SK-N-SH (cell line): Measurements from ENCODE around the gene MAD1L1. TPM values are rescaled to one million over a fixed set of nuclear protein-coding genes. Genes with fewer than 3 reads are reported as not detected.

Experiments
- CTCF ChIA-PET: fragments of 300-600, 350-600 bp; formaldehyde crosslinking; extraction: SDS; loops from one replicate; lab custom pipeline; 2021; lab: Yijun Ruan, JAX
- POLR2A ChIA-PET: fragments of 350-600 bp; sonication (Branson Sonifier 250); formaldehyde crosslinking; extraction: SDS; loops from one replicate; lab custom pipeline; 2020; ENCODE audit warnings: antibody characterized with exemption, inconsistent platforms; lab: Yijun Ruan, JAX
- DNase-seq: peaks from one replicate; pipeline ENCODE4 v3.0.0; 2012
- H2AFZ ChIP-seq: fragments of 200-600 bp; sonication (generic); 2 replicates; pipeline ENCODE4 v1.8.1; 2016; ENCODE audit warnings: antibody characterized with exemption, mild to moderate bottlenecking, low read depth
- H3F3A ChIP-seq: fragments of 200-600 bp; sonication (generic); replicated peaks from 2 replicates; pipeline ENCODE3; 2016; ENCODE audit warnings: antibody characterized with exemption, mild to moderate bottlenecking; ENCODE audit not compliant: insufficient read depth
- H3K27ac ChIP-seq, 2 experiments: fragments of 200-500 bp in 1 of 2; fragments of 200-600 bp in 1 of 2; sonication (Bioruptor generic) in 1 of 2; sonication (generic), shearing (Covaris generic) in 1 of 2; 2 replicates each; pipeline versions ENCODE4 v1.5.1 to v1.6.1; 2014 to 2016; ENCODE audit warnings: low read depth in 2 of 2, inconsistent platforms in 1 of 2, low read length in 1 of 2, mild to moderate bottlenecking in 1 of 2, mixed read lengths in 1 of 2
- H3K27me3 ChIP-seq: fragments of 200-600 bp; sonication (generic), shearing (Covaris generic); 2 replicates; pipeline ENCODE4 v1.6.1; 2016; ENCODE audit warnings: mixed run types; ENCODE audit not compliant: insufficient read depth
- H3K36me3 ChIP-seq, 2 experiments: fragments of 200-500 bp in 1 of 2; fragments of 200-600 bp in 1 of 2; sonication (Bioruptor generic) in 1 of 2; sonication (generic) in 1 of 2; replicated peaks in 1 of 2; 2 replicates each; pipeline versions ENCODE3 to v1.5.1; 2014 to 2016; ENCODE audit warnings: low read length in 1 of 2, mild to moderate bottlenecking in 1 of 2; ENCODE audit not compliant: insufficient read depth in 2 of 2, control insufficient read depth in 1 of 2
- H3K4me1 ChIP-seq, 2 experiments: fragments of 200-500 bp in 1 of 2; fragments of 200-600 bp in 1 of 2; sonication (Bioruptor generic) in 1 of 2; sonication (generic), shearing (Covaris generic) in 1 of 2; 2 replicates each; pipeline versions ENCODE4 v1.5.1 to v1.6.1; 2014 to 2016; ENCODE audit warnings: low read depth in 1 of 2, low read length in 1 of 2, mixed run types in 1 of 2; ENCODE audit not compliant: insufficient read depth in 2 of 2, control insufficient read depth in 1 of 2
- H3K4me2 ChIP-seq: fragments of 200-600 bp; sonication (generic), shearing (Covaris generic); 2 replicates; pipeline ENCODE4 v1.6.1; 2017; ENCODE audit warnings: mixed run types
- H3K4me3 ChIP-seq, 2 experiments: fragments of 200-500 bp in 1 of 2; fragments of 200-600 bp in 1 of 2; sonication (Bioruptor generic) in 1 of 2; sonication (generic), shearing (Covaris generic) in 1 of 2; 2 replicates each; pipeline versions ENCODE4 v1.5.1 to v1.8.1; 2014 to 2016; ENCODE audit warnings: low read depth in 2 of 2, inconsistent platforms in 1 of 2, low read length in 1 of 2, mild to moderate bottlenecking in 1 of 2, mixed read lengths in 1 of 2, moderate library complexity in 1 of 2
- H3K79me2 ChIP-seq: fragments of 200-600 bp; sonication (generic); 2 replicates; pipeline ENCODE4 v1.8.1; 2017; ENCODE audit warnings: mild to moderate bottlenecking; ENCODE audit not compliant: insufficient read depth
- H3K9ac ChIP-seq: fragments of 200-600 bp; sonication (generic); 2 replicates; pipeline ENCODE4 v1.6.1; 2017; ENCODE audit warnings: mixed run types
- H3K9me2 ChIP-seq: fragments of 200-600 bp; sonication (generic); 2 replicates; pipeline ENCODE4 v1.6.1; 2017; ENCODE audit warnings: mixed run types
- H3K9me3 ChIP-seq: fragments of 200-600 bp; sonication (generic); 2 replicates; pipeline ENCODE4 v1.6.1; 2017; ENCODE audit warnings: mixed run types, mild to moderate bottlenecking, moderate library complexity
- H4K20me1 ChIP-seq: fragments of 200-600 bp; sonication (generic); 2 replicates; pipeline ENCODE4 v1.6.1; 2017; ENCODE audit warnings: mild to moderate bottlenecking, mixed run types; ENCODE audit not compliant: insufficient read depth
- CHD2 ChIP-seq: fragments of 150-350 bp; IDR thresholded peaks from 2 replicates; pipeline ENCODE4 v1.6.1; 2018; ENCODE audit warnings: low read length; ENCODE audit not compliant: partially characterized antibody
- ELF1 ChIP-seq: IDR thresholded peaks from 2 replicates; pipeline ENCODE4 v1.4.0; 2012
- EP300 ChIP-seq, 2 experiments: IDR thresholded peaks; 2 replicates each; pipeline versions ENCODE4 v1.4.0 to v1.6.1; 2012; ENCODE audit warnings: borderline replicate concordance in 1 of 2, low read depth in 1 of 2, low read length in 1 of 2
- FOSL2 ChIP-seq: IDR thresholded peaks from 2 replicates; pipeline ENCODE4 v1.4.0; 2012; ENCODE audit warnings: low read depth, mild to moderate bottlenecking, moderate library complexity, borderline replicate concordance
- GABPA ChIP-seq: IDR thresholded peaks from 2 replicates; pipeline ENCODE4 v1.4.0; 2012; ENCODE audit warnings: low read depth, mild to moderate bottlenecking
- MXI1 ChIP-seq: IDR thresholded peaks from 2 replicates; pipeline ENCODE4 v1.6.1; 2012; ENCODE audit warnings: mild to moderate bottlenecking, low read depth, low read length, improper control_type of control experiment
- NFIC ChIP-seq: IDR thresholded peaks from 2 replicates; pipeline ENCODE4 v1.4.0; 2012; ENCODE audit warnings: borderline replicate concordance
- RAD21 ChIP-seq: IDR thresholded peaks from 2 replicates; pipeline ENCODE4 v1.6.1; 2012; ENCODE audit warnings: mild to moderate bottlenecking, low read length
- RFX5 ChIP-seq: IDR thresholded peaks from 2 replicates; pipeline ENCODE4 v1.6.1; 2012; ENCODE audit warnings: mild to moderate bottlenecking, improper control_type of control experiment, low read length
- SIN3A ChIP-seq: IDR thresholded peaks from 2 replicates; pipeline ENCODE4 v1.6.1; 2012; ENCODE audit warnings: low read depth, mild to moderate bottlenecking, low read length, moderate library complexity, borderline replicate concordance
- TAF1 ChIP-seq: IDR thresholded peaks from 2 replicates; pipeline ENCODE4 v1.6.1; 2012; ENCODE audit warnings: low read depth, mild to moderate bottlenecking, low read length, moderate library complexity, borderline replicate concordance
- TCF12 ChIP-seq: IDR thresholded peaks from 2 replicates; pipeline ENCODE4 v1.4.0; 2012
- TEAD4 ChIP-seq: IDR thresholded peaks from 2 replicates; pipeline ENCODE4 v1.4.0; 2012; ENCODE audit warnings: mild to moderate bottlenecking, borderline replicate concordance; ENCODE audit not compliant: insufficient read depth
- YY1 ChIP-seq: IDR thresholded peaks from 2 replicates; pipeline ENCODE4 v1.4.0; 2012; ENCODE audit warnings: low read depth, mild to moderate bottlenecking
- WGBS: methylation state at CpG from one replicate; pipeline ENCODE4 v1.1.6; 2017; ENCODE audit warnings: low lambda C conversion rate; 5-methylcytosine and 5-hydroxymethylcytosine counted together
- polyA plus RNA-seq, 3 experiments: library from polyadenylated mRNA; depleted of rRNA; stranded (reverse); fragments of >200 nt; gene quantifications; 2 replicates each; pipeline ENCODE4 v1.2.3, GENCODE V29; 2012
- TF ChIP-seq, protein P1 (sequence below): IDR thresholded peaks from 2 replicates; pipeline ENCODE4 v1.4.0; 2012; ENCODE audit warnings: low read depth
- TF ChIP-seq, protein P2 (sequence below): IDR thresholded peaks from 2 replicates; pipeline ENCODE4 v1.6.1; 2012; ENCODE audit warnings: mild to moderate bottlenecking, low read depth, low read length, moderate library complexity
- TF ChIP-seq, protein P3 (sequence below): fragments of 150-350 bp; IDR thresholded peaks from 2 replicates; pipeline ENCODE4 v1.6.1; 2016; ENCODE audit warnings: mild to moderate bottlenecking, low read depth, low read length
- TF ChIP-seq, protein P4 (sequence below): IDR thresholded peaks from 2 replicates; pipeline ENCODE4; 2012
- TF ChIP-seq, protein P5 (sequence below): fragments of 200-600 bp; sonication (generic); IDR thresholded peaks from 2 replicates; pipeline ENCODE4 v1.6.1; 2017; ENCODE audit warnings: antibody characterized with exemption, mild to moderate bottlenecking, moderate library complexity

Gene MAD1L1
- polyA plus RNA-seq, 1 of the 3 experiments (the other 2 are of a cell fraction), result 46.2 TPM

DNA sequence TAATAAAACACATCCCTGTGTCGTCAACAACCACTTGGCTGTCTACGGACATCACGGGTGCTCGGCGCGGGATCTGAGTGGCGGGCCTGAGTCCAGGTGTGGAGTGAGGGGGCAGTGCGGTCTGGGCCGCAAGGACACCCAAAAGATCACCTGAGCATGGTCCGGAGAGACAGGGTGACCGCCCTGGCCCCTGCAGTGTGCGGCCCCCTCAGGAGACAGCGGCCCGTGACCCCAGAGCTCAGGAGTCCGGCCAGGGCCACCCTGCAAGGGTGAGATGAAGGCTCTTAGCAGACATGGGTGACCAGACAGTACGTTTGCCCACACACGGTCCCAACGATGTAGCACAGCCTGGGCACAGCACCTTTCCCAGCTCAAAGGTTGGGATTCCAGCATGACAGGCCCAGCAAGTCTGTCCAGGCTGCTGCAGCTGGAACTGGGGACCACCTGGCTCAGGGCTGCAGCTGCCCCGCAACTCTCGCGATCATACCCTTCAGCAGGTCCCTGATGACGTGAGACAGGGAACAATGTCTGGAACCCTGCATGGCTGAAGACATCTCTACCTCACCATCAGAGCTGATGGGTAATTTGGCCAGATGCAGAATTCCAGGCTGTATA, 324.9 kb downstream of the MAD1L1 start:
- no peaks in the 10 kb centered on the region for H3K36me3 ChIP-seq
- H3K9me3 ChIP-seq, result no peaks in the 10 kb centered on the region
- H3K4me2 ChIP-seq, result no peak overlapping the region
- 93% methylated on average over 14 of the region's 22 CpGs for WGBS
- TF ChIP-seq CHD2 (no peak), TAF1 (no peak), NFIC (no peak), YY1 (no peak), ELF1 (no peak), EP300 (IDR thresholded peaks at IDR 0.05; ENCODE audit: borderline replicate concordance in 1 of 2, low read depth in 1 of 2, low read length in 1 of 2) (no peak), SIN3A (no peak)
- TF ChIP-seq, protein P1, sequence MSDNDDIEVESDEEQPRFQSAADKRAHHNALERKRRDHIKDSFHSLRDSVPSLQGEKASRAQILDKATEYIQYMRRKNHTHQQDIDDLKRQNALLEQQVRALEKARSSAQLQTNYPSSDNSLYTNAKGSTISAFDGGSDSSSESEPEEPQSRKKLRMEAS, result no peak
- TF ChIP-seq, protein P2, sequence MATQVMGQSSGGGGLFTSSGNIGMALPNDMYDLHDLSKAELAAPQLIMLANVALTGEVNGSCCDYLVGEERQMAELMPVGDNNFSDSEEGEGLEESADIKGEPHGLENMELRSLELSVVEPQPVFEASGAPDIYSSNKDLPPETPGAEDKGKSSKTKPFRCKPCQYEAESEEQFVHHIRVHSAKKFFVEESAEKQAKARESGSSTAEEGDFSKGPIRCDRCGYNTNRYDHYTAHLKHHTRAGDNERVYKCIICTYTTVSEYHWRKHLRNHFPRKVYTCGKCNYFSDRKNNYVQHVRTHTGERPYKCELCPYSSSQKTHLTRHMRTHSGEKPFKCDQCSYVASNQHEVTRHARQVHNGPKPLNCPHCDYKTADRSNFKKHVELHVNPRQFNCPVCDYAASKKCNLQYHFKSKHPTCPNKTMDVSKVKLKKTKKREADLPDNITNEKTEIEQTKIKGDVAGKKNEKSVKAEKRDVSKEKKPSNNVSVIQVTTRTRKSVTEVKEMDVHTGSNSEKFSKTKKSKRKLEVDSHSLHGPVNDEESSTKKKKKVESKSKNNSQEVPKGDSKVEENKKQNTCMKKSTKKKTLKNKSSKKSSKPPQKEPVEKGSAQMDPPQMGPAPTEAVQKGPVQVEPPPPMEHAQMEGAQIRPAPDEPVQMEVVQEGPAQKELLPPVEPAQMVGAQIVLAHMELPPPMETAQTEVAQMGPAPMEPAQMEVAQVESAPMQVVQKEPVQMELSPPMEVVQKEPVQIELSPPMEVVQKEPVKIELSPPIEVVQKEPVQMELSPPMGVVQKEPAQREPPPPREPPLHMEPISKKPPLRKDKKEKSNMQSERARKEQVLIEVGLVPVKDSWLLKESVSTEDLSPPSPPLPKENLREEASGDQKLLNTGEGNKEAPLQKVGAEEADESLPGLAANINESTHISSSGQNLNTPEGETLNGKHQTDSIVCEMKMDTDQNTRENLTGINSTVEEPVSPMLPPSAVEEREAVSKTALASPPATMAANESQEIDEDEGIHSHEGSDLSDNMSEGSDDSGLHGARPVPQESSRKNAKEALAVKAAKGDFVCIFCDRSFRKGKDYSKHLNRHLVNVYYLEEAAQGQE, result no peak
- H3K27me3 ChIP-seq, result no peaks in the 10 kb centered on the region
- peaks cover 0 to 35% of the 10 kb centered on the region in 2 experiments; a peak in 1 of 4 replicates for H3K4me1 ChIP-seq
- no peaks in the 10 kb centered on the region for H3F3A ChIP-seq
- no peaks in the 10 kb centered on the region for H3K79me2 ChIP-seq
- CTCF ChIA-PET, result interaction anchor here (0.6 to 1.2 kb wide), 3 partner anchors 11 to 174 kb away, joined by 3 read pairs; no protein-coding TSS in a partner anchor
- no peaks in the 10 kb centered on the region for H3K9me2 ChIP-seq
- no peak overlapping the region for H3K4me3 ChIP-seq
- no peaks in the 10 kb centered on the region for H4K20me1 ChIP-seq
- H2AFZ ChIP-seq, result no peak overlapping the region
- no peak overlapping the region for H3K9ac ChIP-seq
- no peak for DNase-seq
- POLR2A ChIA-PET, result no interaction called here
- H3K27ac ChIP-seq, result peak overlapping the region in 1 of 2 experiments; percentile 17; a peak in 1 of 4 replicates

DNA sequence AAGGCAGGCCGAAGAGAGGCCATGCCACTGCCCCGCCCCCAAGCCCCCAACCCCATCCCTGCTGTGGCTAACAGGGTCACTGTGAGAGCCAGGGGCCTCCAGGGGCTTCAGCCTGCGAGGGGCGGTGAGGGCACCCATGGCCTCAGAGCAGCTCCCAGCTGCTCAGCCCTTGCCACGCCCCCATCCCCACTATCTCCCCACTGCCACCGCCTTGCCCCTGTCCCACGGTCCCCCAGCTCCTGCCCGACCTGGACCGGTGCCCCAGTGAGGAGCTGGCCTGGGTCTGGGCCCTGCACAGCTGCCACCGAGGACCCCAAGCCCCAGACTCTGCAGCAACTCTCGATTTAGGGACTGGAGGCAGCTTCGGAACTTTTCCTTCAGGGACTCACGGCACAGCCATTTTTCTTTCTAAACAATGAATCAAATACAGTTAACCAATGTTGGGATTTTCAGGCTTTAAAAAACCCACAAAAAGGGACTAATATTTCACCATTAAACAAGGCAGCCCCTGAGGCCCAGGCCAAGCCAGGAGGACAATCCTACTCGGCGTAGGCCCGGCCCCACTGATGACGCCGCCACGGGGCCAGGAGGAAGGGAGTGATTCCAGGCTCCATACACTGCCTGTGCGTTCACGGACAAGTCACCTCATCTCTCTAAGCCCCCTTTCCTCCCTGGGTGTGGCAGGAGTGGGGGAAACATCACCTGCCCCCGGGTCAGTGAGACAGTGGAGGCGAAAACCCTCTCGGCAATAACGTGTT, 325.6 kb downstream of the MAD1L1 start:
- WGBS, result 95% methylated on average over 23 of the region's 25 CpGs
- H3K4me3 ChIP-seq, result no peak overlapping the region
- no peaks in the 10 kb centered on the region for H3K36me3 ChIP-seq
- no peak for DNase-seq
- no peaks in the 10 kb centered on the region for H3K9me3 ChIP-seq
- H4K20me1 ChIP-seq, result no peaks in the 10 kb centered on the region
- H3F3A ChIP-seq, result no peaks in the 10 kb centered on the region
- no peaks in the 10 kb centered on the region for H3K27me3 ChIP-seq
- ChIA-PET POLR2A (interaction anchor here (0.6 kb wide), 1 partner anchor 185 kb away, joined by 3 read pairs; no protein-coding TSS in a partner anchor), CTCF (interaction anchor here (1.0 to 1.2 kb wide), 4 partner anchors 11 to 328 kb away, joined by 3 read pairs; no protein-coding TSS in a partner anchor)
- H3K9me2 ChIP-seq, result no peaks in the 10 kb centered on the region
- H3K4me1 ChIP-seq, result peaks cover 0 to 35% of the 10 kb centered on the region in 2 experiments; a peak in 1 of 4 replicates
- H2AFZ ChIP-seq, result no peak overlapping the region
- no peaks in the 10 kb centered on the region for H3K79me2 ChIP-seq
- no peak overlapping the region for H3K4me2 ChIP-seq
- H3K27ac ChIP-seq, result no peak overlapping the region; a peak in 1 of 4 replicates
- no peak overlapping the region for H3K9ac ChIP-seq
- no peak for TF ChIP-seq GABPA
- TF ChIP-seq RFX5, result no peak
- TF ChIP-seq, protein P3, sequence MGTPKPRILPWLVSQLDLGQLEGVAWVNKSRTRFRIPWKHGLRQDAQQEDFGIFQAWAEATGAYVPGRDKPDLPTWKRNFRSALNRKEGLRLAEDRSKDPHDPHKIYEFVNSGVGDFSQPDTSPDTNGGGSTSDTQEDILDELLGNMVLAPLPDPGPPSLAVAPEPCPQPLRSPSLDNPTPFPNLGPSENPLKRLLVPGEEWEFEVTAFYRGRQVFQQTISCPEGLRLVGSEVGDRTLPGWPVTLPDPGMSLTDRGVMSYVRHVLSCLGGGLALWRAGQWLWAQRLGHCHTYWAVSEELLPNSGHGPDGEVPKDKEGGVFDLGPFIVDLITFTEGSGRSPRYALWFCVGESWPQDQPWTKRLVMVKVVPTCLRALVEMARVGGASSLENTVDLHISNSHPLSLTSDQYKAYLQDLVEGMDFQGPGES, result no peak
- TF ChIP-seq YY1, result no peak
- TF ChIP-seq, protein P4, sequence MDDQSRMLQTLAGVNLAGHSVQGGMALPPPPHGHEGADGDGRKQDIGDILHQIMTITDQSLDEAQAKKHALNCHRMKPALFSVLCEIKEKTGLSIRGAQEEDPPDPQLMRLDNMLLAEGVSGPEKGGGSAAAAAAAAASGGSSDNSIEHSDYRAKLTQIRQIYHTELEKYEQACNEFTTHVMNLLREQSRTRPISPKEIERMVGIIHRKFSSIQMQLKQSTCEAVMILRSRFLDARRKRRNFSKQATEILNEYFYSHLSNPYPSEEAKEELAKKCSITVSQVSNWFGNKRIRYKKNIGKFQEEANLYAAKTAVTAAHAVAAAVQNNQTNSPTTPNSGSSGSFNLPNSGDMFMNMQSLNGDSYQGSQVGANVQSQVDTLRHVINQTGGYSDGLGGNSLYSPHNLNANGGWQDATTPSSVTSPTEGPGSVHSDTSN, result no peak
- no peak for TF ChIP-seq TCF12
- TF ChIP-seq, protein P5, sequence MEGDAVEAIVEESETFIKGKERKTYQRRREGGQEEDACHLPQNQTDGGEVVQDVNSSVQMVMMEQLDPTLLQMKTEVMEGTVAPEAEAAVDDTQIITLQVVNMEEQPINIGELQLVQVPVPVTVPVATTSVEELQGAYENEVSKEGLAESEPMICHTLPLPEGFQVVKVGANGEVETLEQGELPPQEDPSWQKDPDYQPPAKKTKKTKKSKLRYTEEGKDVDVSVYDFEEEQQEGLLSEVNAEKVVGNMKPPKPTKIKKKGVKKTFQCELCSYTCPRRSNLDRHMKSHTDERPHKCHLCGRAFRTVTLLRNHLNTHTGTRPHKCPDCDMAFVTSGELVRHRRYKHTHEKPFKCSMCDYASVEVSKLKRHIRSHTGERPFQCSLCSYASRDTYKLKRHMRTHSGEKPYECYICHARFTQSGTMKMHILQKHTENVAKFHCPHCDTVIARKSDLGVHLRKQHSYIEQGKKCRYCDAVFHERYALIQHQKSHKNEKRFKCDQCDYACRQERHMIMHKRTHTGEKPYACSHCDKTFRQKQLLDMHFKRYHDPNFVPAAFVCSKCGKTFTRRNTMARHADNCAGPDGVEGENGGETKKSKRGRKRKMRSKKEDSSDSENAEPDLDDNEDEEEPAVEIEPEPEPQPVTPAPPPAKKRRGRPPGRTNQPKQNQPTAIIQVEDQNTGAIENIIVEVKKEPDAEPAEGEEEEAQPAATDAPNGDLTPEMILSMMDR, result no peak
- no peak for TF ChIP-seq FOSL2
- no peak for TF ChIP-seq MXI1
- TF ChIP-seq RAD21, result no peak
- TF ChIP-seq TEAD4, result no peak
